GM10847 (cell line): ENCODE results near the gene ZDHHC6.

Source experiments
- POLR2A ChIP-seq: IDR thresholded peaks from 2 replicates; pipeline ENCODE4 v1.6.1; 2011; ENCODE audit not compliant: insufficient read length; ENCODE audit errors: extremely low read depth

Gene ZDHHC6

DNA sequence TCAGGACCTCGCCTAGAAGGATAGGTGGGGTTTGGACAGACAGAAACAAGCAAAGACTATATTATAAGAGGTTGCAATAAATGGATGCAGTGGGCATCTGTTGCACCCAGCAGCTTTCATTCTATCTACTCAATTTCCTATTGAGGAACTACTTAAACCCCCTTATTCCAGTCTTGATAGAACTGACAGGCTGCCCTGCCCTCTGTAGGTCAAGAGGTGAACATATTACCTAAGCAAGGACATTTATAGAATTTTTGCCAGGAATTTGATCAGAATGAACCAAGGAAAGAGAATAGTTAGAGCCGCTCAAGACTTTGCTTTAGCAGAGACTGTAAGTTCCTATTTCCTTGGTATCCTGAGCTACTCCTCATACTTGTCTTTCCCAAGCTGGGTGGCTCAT lies 9.8 kb upstream of the ZDHHC6 start:
- no peak for TF ChIP-seq POLR2A

DNA sequence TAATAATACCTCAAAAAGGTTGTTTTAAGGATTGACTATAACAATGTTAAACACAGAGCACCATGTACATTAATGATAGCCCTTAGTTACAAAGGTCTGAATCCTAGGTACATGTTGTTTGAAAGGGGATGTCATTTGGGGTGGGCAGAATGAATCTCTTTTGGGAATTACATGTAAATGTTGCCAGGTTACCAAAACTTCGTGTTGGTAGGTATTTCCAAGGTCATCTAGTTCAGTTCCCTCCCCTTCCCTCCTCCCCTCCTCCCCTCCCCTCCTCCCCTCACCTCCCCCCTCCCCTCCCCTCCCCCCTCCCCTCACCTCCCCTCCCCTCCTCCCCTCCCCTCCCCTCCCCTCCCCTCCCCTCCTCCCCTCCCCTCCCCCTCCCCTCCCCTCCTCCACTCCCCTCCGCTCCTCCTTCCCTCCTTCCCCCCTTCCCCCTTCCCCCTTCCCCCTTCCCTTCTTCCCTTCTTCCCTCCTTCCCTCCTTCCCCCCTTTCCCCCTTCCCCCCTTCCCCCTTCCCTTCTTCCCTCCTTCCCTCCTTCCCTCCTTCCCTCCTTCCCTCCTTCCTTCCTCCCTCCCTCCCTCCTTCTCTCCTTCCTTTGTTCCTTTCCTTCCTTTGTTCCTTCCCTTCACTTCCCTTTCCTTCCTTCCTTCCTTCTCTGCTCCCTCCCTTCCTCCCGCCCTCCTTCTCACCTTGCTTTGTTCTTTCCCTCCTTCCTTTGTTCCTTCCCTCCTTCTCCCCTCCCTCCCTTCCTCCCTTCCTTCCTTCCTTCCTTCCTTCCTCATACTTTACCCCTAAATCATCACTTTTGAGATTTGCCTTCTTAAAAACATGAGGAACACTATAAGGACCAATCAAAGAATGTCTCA lies 8.4 kb upstream of the ZDHHC6 start:
- no peak for TF ChIP-seq POLR2A

DNA sequence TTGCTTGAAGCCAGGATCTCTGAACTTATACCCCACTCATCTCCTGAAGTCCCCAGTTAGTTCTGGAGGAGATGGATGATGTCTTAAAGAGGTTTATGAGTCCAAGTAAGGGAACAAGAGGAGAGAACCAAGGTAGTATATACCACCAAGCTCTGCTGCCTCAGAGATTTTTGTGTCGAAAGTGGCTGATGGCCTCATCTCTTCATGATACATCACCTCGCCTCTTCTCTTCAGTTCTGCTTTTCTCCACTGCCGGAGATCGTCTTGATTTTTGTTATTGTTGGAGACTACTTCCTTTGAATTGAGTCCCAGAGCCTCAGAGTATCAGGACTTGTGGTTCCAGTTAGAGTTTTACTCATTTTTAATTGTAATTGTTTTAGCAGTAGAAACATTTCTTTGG lies 2.2 kb upstream of the ZDHHC6 start:
- no peak for TF ChIP-seq POLR2A

DNA sequence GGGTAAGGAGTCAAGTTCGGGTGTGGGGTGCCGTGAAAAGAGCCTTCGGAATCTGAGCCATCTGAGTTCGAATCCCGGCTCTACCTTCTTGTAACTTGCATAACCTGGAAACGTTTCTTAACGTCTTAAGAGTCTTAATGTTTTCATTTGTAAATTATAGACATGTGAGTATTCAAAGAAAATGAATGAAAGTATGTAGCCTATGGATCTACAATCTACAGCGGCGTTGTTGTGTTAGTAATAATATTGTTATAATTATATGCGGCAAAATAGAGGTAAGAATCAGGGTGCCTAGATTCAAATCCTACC lies 860 bp upstream of the ZDHHC6 start:
- TF ChIP-seq POLR2A, result no peak

DNA sequence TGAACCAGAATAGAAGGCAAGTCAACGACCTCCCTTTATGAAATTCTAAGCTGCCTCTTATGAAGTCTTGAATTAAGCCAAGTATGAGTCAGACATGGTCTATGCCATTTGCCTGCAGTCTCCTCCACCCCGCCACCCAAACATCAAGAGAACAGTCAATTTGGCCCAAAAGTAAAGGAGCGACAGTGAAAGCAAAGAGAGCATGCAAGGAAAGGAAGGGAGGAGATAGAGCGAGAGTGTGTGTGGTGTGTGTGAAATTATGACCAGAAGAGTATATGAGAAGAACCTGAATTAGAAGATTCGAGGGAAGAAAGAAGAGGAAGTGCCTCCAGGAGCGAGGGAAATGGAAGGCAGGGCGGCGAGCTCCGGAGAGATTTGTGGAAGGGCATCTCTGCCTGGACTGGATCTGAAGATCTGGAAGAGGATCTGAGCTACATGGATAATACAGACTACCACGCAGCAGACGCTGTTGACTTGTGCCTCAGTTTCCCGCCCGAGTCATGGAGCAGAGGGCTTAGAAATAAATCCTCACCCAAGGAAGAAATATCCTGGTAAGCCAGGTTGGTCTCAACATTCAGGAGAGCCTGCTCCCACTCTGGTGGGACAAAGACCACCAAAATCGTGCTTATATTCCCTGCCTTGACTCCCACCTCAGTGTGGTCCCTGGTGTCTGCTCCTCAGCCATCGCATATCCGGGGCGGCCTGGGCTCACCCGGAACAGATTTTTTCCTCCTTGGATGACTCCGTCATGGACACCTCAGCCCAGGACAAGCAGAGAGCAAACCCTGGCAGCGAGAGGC lies 459 bp downstream of the ZDHHC6 start:
- no peak for TF ChIP-seq POLR2A

DNA sequence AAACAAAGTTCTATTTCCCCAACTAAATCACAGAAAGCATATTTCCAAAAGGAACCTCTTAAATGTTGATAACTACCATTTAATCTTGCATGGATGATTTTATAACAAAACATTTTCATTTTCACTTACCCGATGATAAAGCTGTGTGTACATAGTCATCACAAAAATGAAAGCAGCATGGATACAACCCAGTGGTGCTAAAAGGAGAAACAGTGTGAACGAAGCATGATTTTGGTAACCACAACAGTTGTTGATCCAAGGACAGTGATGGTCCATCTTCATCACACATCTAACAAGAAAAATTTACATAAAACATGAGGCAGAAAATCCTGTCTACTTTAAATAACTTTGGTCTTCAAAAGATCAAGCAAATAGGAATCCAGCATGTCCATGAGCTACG lies 4.7 kb downstream of the ZDHHC6 start:
- no peak for TF ChIP-seq POLR2A

DNA sequence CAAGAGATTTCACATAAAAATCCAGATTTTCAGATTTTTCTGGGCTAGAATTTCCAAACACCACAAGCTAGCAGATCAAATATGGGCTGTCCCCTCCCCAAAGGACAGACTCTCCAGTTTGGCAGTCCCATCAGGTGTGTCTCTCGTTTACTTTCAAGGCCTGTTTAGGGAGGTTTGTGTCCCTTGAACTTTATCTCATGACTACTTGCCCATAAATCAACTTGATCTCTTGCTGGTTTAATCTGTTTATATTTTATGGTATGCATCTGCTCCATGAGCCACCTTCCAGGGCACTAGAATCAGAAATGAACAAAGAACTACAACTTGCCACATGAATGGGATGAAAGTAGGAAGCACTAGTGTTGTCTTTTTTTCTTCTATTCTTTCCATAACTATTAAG lies 5.2 kb downstream of the ZDHHC6 start:
- no peak for TF ChIP-seq POLR2A

DNA sequence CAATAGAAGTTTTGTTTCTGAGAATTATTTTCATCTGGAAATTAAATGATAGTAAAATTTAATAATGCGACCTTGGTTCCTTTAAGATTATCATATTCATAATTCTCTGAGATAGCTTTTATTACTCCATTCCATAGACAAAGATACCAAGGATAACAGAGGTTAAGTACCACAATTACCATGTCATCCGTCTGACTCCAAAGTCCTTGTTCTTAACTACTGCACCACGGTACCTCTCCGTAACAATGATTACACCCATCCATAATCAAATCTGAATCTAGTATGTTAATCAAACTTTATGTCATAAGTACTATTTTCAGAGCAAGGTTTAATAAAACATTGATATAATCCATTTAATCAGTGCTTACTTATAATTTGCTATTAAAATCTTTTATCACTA lies 8.4 kb downstream of the ZDHHC6 start:
- TF ChIP-seq POLR2A, result no peak

DNA sequence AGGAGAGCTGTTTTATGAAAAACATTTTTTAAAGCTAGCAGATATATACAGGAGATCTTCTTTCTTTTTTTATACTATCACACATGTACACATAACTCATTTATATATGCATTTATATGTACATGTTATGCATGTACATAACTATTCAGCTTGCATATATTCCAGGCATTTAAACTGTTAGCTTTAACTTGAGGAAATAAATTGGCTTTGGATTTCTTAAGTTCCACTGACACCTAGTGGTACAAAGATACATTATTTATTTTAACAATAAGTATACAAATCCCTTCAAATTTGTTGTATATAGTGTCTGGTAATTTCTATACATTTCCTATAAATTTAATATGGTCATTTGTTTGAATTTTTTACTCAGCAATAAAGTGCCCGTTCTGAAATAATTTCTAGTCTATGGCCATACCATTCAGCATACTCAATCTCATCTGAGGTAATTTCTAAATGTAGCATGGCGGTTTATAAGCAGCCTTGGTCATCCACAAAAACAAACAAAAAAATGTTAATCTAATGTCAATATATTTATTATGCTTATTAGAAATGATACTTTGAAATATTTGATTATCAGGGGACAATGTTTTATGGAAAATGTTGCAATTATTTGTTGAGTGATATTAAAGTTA lies 11.6 kb downstream of the ZDHHC6 start:
- TF ChIP-seq POLR2A, result no peak

DNA sequence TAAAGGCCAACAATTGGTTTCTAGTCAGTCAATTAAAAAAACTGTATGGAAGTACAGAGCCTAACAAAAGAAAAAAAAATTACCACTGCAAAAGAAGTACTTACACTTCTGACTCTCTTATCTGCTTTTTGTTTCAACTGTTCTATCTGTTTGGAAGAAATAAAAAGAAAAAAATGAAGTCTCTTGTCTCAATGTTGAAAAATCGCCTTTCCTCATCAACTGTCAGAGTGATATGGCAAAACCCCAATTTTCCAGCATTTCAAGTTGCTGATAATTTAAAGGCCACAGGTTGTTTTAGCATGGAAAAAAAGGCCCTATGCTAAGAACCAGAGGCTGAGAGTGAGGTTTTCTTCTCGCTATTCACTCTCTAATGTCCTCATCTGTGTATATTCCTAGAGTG lies 13.6 kb downstream of the ZDHHC6 start:
- no peak for TF ChIP-seq POLR2A

DNA sequence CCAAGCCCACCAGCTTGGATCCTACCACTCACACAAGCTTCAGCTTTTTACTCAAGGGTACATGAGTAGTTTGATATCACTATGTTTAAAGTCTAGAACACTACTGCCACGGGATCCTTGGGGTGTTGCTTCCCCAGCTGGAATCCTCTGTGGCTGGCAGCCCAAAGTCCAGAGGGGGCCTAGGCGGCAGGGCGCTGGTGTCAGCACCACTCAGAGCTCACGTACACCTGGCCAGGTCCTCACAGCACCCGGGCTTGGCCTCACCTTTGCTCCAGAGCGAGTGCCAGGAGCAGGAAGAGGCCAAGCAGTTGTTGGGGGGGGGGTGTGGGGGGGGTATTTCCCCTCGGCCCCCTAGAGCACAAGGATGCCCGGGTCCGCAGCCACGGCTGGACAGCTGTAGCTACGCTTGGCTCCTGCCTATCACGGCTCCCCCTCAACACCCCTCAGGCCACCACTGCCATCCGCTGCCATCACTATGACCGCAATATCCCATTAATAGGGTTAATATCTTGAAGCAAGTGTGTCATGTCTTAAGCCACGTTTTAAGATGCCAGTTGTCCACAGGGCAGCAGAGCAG lies 17.0 kb downstream of the ZDHHC6 start:
- no peak for TF ChIP-seq POLR2A

DNA sequence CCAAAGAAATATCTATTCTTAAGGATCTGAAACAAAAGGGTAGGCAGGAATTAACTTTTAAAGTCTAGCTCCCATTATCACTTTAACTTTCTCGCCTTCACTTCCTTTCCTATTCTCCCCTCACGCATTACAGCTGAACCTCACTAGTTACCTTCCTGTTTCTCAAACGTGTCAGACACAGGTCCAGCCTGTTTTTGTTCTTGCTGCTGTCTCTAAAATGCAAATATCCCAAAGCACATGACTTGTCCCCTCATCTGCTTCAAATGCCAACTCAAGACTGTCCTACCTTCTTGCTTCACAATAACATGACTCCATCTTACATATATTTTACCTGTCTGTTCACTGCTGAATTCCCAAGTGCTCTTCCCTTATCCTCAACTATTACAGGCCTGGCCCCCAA lies 17.6 kb downstream of the ZDHHC6 start:
- TF ChIP-seq POLR2A, result no peak

DNA sequence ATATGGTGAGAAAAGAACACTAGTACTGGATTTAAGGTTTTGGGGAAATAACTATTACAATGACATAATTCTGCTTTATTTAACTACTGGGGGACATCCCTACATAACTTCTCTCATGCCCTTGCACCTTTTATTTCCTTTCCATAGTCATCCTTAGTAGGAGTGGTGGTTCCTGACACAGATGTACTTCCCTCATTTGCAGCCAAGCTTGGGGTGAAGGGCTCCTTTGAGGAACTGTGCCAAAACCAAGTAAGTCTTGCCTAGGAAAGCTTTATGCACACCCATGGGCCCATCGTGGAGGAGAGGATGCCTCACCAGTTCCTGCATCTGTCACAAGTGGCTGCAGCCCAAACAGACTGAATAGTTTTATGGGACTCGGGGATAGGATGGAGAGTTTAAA lies 20.6 kb downstream of the ZDHHC6 start:
- no peak for TF ChIP-seq POLR2A

DNA sequence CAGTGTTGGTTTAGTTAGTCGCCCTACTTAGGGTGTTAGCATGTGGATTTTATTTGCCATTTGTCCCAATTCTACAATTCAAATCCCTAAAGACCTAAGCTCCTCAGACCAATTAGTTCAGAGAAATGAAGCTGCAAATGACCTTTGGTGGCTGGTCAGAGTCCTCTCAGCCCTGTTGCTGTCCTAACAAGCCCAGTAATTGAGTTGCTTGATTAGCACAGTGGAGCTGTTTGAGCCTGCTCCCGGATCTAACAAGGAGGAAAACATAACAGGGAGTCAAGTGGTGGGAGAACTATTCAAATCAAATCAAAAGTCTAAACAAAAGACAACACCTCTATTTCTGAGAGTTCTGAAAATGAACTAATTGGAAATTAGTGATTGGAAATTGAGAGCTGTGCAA lies 22.1 kb downstream of the ZDHHC6 start:
- TF ChIP-seq POLR2A, result no peak

DNA sequence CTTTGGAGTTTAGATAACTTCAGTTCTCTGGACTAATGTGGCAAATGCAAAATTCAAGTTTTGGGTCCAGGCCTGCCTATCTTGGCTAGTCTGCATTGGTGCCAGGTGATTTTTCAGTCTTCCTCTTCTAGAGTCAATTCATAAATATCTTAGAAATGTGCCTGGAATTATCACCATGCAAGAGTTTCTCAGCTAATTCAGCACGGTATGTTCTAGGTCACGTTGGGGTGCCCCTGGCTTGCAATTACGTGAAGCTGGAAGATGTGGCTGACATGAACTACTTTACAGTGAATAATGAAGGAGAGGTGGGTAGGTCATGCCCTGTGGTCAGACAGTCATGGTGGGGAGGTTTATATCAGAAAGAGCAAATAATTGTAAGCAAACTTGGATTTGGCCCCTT lies 25.0 kb downstream of the ZDHHC6 start:
- TF ChIP-seq POLR2A, result no peak

DNA sequence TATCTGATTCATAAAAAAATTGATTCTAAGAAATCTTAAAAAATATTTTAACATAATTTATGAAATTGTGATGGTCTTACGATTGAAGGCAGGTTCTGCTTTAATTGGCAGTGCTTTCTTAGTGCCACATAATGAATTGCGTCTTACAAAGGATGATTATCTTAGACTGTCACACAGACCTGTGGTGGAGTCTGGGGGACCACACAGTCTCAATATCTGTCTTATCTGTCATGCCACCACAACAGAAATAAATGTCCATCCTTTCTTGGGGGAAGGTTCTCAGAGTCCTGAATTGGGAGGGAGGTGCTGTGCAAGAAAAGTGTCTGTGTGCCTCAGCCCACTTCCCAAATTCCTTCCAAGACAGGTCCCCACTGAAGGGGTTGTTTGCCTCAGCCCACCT lies 34.0 kb downstream of the ZDHHC6 start:
- TF ChIP-seq POLR2A, result no peak
